ENCODE measurements around the gene PRSS22.
A peak's percentile ranks its signal among the peaks of the same experiment; 100 is the strongest.

The PRSS22 gene

GRCh38 chr16:2845116-2845515 lies 12.9 kb downstream of the PRSS22 start:
- no peak overlapping the region for H3K27ac ChIP-seq (ENCODE audit: low read length)
- no peaks in the 10 kb centered on the region for H3K4me1 ChIP-seq (ENCODE audit: control insufficient read depth in 1 of 2, insufficient read depth in 2 of 2, low read length in 2 of 2)
- no peaks in the 10 kb centered on the region for H3K9me3 ChIP-seq (ENCODE audit: control insufficient read depth in 1 of 2, low read length in 2 of 2)
- H3K4me3 ChIP-seq (ENCODE audit: low read depth in 1 of 2, low read length in 2 of 2), result no peak overlapping the region
- H3K36me3 ChIP-seq (ENCODE audit: control insufficient read depth in 1 of 2, insufficient read depth in 2 of 2, low read length in 2 of 2), result no peaks in the 10 kb centered on the region
- H3K27me3 ChIP-seq (ENCODE audit: low read depth, low read length), result no peaks in the 10 kb centered on the region

GRCh38 chr16:2843526-2843925 lies 14.4 kb downstream of the PRSS22 start:
- H3K27me3 ChIP-seq (ENCODE audit: low read depth, low read length), result no peaks in the 10 kb centered on the region
- no peak overlapping the region for H3K4me3 ChIP-seq (ENCODE audit: low read depth in 1 of 2, low read length in 2 of 2)
- H3K9me3 ChIP-seq (ENCODE audit: control insufficient read depth in 1 of 2, low read length in 2 of 2), result no peaks in the 10 kb centered on the region
- H3K4me1 ChIP-seq (ENCODE audit: control insufficient read depth in 1 of 2, insufficient read depth in 2 of 2, low read length in 2 of 2), result no peaks in the 10 kb centered on the region
- H3K36me3 ChIP-seq (ENCODE audit: control insufficient read depth in 1 of 2, insufficient read depth in 2 of 2, low read length in 2 of 2), result no peaks in the 10 kb centered on the region
- H3K27ac ChIP-seq (ENCODE audit: low read length), result no peak overlapping the region

- Histone ChIP-seq H3K27ac (ENCODE audit: low read length) (no peak overlapping the region), H3K9me3 (ENCODE audit: control insufficient read depth in 1 of 2, low read length in 2 of 2) (no peaks in the 10 kb centered on the region), H3K36me3 (ENCODE audit: control insufficient read depth in 1 of 2, insufficient read depth in 2 of 2, low read length in 2 of 2) (no peaks in the 10 kb centered on the region), H3K4me1 (ENCODE audit: control insufficient read depth in 1 of 2, insufficient read depth in 2 of 2, low read length in 2 of 2) (no peaks in the 10 kb centered on the region), H3K4me3 (ENCODE audit: low read depth in 1 of 2, low read length in 2 of 2) (peak overlapping the region in 1 of 2 donors; percentile 16), H3K27me3 (ENCODE audit: low read depth, low read length) (no peaks in the 10 kb centered on the region)
These were observed 15.5 kb downstream of the PRSS22 start for GRCh38 chr16:2842340-2843000.

- Histone ChIP-seq H3K4me1 (ENCODE audit: control insufficient read depth in 1 of 2, insufficient read depth in 2 of 2, low read length in 2 of 2) (no peaks in the 10 kb centered on the region), H3K9me3 (ENCODE audit: control insufficient read depth in 1 of 2, low read length in 2 of 2) (no peaks in the 10 kb centered on the region), H3K4me3 (ENCODE audit: low read depth in 1 of 2, low read length in 2 of 2) (peak overlapping the region in 1 of 2 donors; percentile 16), H3K27me3 (ENCODE audit: low read depth, low read length) (no peaks in the 10 kb centered on the region), H3K36me3 (ENCODE audit: control insufficient read depth in 1 of 2, insufficient read depth in 2 of 2, low read length in 2 of 2) (no peaks in the 10 kb centered on the region), H3K27ac (ENCODE audit: low read length) (no peak overlapping the region)
These were observed 16.2 kb downstream of the PRSS22 start for GRCh38 chr16:2841606-2842339.

- Histone ChIP-seq H3K9me3 (ENCODE audit: control insufficient read depth in 1 of 2, low read length in 2 of 2) (no peaks in the 10 kb centered on the region), H3K27ac (ENCODE audit: low read length) (no peak overlapping the region), H3K4me1 (ENCODE audit: control insufficient read depth in 1 of 2, insufficient read depth in 2 of 2, low read length in 2 of 2) (no peaks in the 10 kb centered on the region), H3K36me3 (ENCODE audit: control insufficient read depth in 1 of 2, insufficient read depth in 2 of 2, low read length in 2 of 2) (no peaks in the 10 kb centered on the region), H3K27me3 (ENCODE audit: low read depth, low read length) (no peaks in the 10 kb centered on the region), H3K4me3 (ENCODE audit: low read depth in 1 of 2, low read length in 2 of 2) (no peak overlapping the region)
These were observed 17.1 kb downstream of the PRSS22 start for GRCh38 chr16:2840914-2841313.

GRCh38 chr16:2839650-2840450 lies 18.1 kb downstream of the PRSS22 start:
- no peaks in the 10 kb centered on the region for H3K36me3 ChIP-seq (ENCODE audit: control insufficient read depth in 1 of 2, insufficient read depth in 2 of 2, low read length in 2 of 2)

GRCh38 chr16:2838928-2839327 lies 19.0 kb downstream of the PRSS22 start:
- no peaks in the 10 kb centered on the region for H3K4me1 ChIP-seq (ENCODE audit: control insufficient read depth in 1 of 2, insufficient read depth in 2 of 2, low read length in 2 of 2)
- no peak overlapping the region for H3K27ac ChIP-seq (ENCODE audit: low read length)
- H3K27me3 ChIP-seq (ENCODE audit: low read depth, low read length), result no peaks in the 10 kb centered on the region
- H3K36me3 ChIP-seq (ENCODE audit: control insufficient read depth in 1 of 2, insufficient read depth in 2 of 2, low read length in 2 of 2), result no peaks in the 10 kb centered on the region
- no peaks in the 10 kb centered on the region for H3K9me3 ChIP-seq (ENCODE audit: control insufficient read depth in 1 of 2, low read length in 2 of 2)
- H3K4me3 ChIP-seq (ENCODE audit: low read depth in 1 of 2, low read length in 2 of 2), result no peak overlapping the region

More at GRCh38 chr16:2839650-2840450, 18.1 kb downstream of the PRSS22 start:
- Histone ChIP-seq H3K4me1 (ENCODE audit: control insufficient read depth in 1 of 2, insufficient read depth in 2 of 2, low read length in 2 of 2) (no peaks in the 10 kb centered on the region), H3K27me3 (ENCODE audit: low read depth, low read length) (no peaks in the 10 kb centered on the region), H3K9me3 (ENCODE audit: control insufficient read depth in 1 of 2, low read length in 2 of 2) (no peaks in the 10 kb centered on the region), H3K27ac (ENCODE audit: low read length) (no peak overlapping the region), H3K4me3 (ENCODE audit: low read depth in 1 of 2, low read length in 2 of 2) (no peak overlapping the region)

- no peaks in the 10 kb centered on the region for H3K4me1 ChIP-seq (ENCODE audit: control insufficient read depth in 1 of 2, insufficient read depth in 2 of 2, low read length in 2 of 2)
- H3K4me3 ChIP-seq (ENCODE audit: low read depth in 1 of 2, low read length in 2 of 2), result no peak overlapping the region
- H3K36me3 ChIP-seq (ENCODE audit: control insufficient read depth in 1 of 2, insufficient read depth in 2 of 2, low read length in 2 of 2), result no peaks in the 10 kb centered on the region
- no peaks in the 10 kb centered on the region for H3K9me3 ChIP-seq (ENCODE audit: control insufficient read depth in 1 of 2, low read length in 2 of 2)
- no peaks in the 10 kb centered on the region for H3K27me3 ChIP-seq (ENCODE audit: low read depth, low read length)
- no peak overlapping the region for H3K27ac ChIP-seq (ENCODE audit: low read length)
These were observed 21.1 kb downstream of the PRSS22 start for GRCh38 chr16:2836646-2837508.

GRCh38 chr16:2835638-2836493 lies 22.1 kb downstream of the PRSS22 start:
- peak overlapping the region; percentile 36 for H3K27ac ChIP-seq (ENCODE audit: low read length)
- no peaks in the 10 kb centered on the region for H3K4me1 ChIP-seq (ENCODE audit: control insufficient read depth in 1 of 2, insufficient read depth in 2 of 2, low read length in 2 of 2)
- no peaks in the 10 kb centered on the region for H3K9me3 ChIP-seq (ENCODE audit: control insufficient read depth in 1 of 2, low read length in 2 of 2)
- no peak overlapping the region for H3K4me3 ChIP-seq (ENCODE audit: low read depth in 1 of 2, low read length in 2 of 2)
- H3K27me3 ChIP-seq (ENCODE audit: low read depth, low read length), result no peaks in the 10 kb centered on the region
- no peaks in the 10 kb centered on the region for H3K36me3 ChIP-seq (ENCODE audit: control insufficient read depth in 1 of 2, insufficient read depth in 2 of 2, low read length in 2 of 2)

- H3K9me3 ChIP-seq (ENCODE audit: control insufficient read depth in 1 of 2, low read length in 2 of 2), result no peaks in the 10 kb centered on the region
- no peaks in the 10 kb centered on the region for H3K4me1 ChIP-seq (ENCODE audit: control insufficient read depth in 1 of 2, insufficient read depth in 2 of 2, low read length in 2 of 2)
- no peaks in the 10 kb centered on the region for H3K27me3 ChIP-seq (ENCODE audit: low read depth, low read length)
- no peaks in the 10 kb centered on the region for H3K36me3 ChIP-seq (ENCODE audit: control insufficient read depth in 1 of 2, insufficient read depth in 2 of 2, low read length in 2 of 2)
- H3K4me3 ChIP-seq (ENCODE audit: low read depth in 1 of 2, low read length in 2 of 2), result no peak overlapping the region
- H3K27ac ChIP-seq (ENCODE audit: low read length), result no peak overlapping the region
These were observed 23.0 kb downstream of the PRSS22 start for GRCh38 chr16:2834968-2835367.
